22Rv1 (cell line): ENCODE results near the gene KAZN.

Experiments
- H3K27ac ChIP-seq: fragments of 450-650 bp; 2 replicates; pipeline ENCODE4 v1.5.1; 2017
- ZFX ChIP-seq: fragments of 450-650 bp; IDR thresholded peaks from 2 replicates; pipeline ENCODE4 v1.6.1; 2017; ENCODE audit warnings: antibody characterized with exemption, borderline replicate concordance
- TF ChIP-seq, protein P1 (sequence below): fragments of 450-650 bp; IDR thresholded peaks from 2 replicates; pipeline ENCODE4 v1.5.1; 2017; ENCODE audit warnings: mild to moderate bottlenecking

The KAZN gene

DNA sequence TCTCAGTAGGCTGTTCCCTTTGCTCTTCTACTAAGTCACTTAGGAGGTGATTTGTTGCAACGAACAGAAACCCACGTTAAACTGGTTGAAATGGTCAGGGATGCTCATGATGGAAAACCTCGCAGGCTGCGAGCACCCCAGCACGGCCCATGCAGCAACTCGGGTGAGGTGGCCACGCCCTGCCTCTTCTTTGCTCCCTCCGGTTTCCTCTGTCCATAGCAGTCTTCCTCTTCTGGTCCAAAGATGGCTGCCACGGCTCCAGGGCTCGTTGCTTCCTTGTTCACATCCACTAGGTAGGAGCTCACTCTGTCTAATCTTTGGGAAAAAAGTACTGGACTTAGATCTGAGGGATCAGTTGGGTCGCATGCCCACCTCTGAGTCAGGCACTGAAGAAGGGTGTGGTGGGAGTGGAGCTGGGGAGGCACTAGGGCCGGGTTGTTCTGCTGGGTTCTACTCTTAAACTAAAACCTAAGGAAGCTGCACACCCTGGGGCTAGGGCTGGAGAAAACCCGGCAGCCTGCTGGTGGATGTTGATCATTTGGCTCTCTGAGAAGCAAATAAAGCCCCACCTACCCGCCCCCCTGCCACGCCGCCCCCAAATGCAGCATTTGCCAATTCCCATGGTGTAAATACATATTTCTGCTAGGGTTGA is 31.0 kb downstream of the KAZN start:
- TF ChIP-seq, protein P1, sequence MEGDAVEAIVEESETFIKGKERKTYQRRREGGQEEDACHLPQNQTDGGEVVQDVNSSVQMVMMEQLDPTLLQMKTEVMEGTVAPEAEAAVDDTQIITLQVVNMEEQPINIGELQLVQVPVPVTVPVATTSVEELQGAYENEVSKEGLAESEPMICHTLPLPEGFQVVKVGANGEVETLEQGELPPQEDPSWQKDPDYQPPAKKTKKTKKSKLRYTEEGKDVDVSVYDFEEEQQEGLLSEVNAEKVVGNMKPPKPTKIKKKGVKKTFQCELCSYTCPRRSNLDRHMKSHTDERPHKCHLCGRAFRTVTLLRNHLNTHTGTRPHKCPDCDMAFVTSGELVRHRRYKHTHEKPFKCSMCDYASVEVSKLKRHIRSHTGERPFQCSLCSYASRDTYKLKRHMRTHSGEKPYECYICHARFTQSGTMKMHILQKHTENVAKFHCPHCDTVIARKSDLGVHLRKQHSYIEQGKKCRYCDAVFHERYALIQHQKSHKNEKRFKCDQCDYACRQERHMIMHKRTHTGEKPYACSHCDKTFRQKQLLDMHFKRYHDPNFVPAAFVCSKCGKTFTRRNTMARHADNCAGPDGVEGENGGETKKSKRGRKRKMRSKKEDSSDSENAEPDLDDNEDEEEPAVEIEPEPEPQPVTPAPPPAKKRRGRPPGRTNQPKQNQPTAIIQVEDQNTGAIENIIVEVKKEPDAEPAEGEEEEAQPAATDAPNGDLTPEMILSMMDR: no peak
- TF ChIP-seq ZFX: no peak
- no peak overlapping the region for H3K27ac ChIP-seq

DNA sequence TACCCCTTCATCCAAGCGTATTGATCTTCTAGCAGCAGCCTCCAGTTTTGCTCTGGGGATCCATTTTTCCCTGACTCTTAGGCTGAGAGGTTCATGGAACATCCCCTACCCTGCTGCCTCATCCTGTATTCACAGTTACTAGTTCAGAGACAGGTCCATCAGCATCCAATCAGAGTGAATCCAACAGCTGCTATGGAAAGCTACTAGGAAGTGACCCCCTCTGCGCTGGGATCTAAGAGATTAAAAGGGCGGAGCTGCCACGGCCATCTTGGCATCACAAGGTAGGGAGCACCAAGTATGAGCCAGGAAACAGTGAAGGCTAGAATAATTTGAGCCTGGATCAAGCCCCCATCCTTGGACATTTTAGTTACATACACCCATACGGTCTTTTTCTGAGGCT is 32.5 kb downstream of the KAZN start:
- no peak overlapping the region for H3K27ac ChIP-seq
- TF ChIP-seq, protein P1: no peak
- TF ChIP-seq ZFX: no peak

DNA sequence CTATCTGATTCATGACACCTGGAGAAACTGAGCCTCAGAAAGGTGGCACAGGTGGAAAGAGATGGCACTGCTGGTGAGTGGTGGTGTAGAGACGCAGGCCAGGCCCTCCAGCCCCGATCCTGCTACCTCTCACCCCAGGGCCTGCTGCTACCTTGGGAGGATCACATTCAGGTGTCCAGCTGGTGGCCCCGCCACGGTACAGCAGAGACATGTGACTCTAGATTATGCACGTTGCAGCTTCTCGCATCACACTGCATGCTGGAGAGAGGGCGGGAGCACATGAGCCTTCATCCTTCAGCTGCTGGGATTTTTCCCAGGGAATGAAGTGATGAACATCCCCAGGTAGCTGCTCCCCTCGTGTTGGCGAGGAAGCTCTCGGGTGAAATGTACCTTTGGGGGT is 32.9 kb downstream of the KAZN start:
- TF ChIP-seq, protein P1: no peak
- no peak for TF ChIP-seq ZFX
- H3K27ac ChIP-seq: no peak overlapping the region

DNA sequence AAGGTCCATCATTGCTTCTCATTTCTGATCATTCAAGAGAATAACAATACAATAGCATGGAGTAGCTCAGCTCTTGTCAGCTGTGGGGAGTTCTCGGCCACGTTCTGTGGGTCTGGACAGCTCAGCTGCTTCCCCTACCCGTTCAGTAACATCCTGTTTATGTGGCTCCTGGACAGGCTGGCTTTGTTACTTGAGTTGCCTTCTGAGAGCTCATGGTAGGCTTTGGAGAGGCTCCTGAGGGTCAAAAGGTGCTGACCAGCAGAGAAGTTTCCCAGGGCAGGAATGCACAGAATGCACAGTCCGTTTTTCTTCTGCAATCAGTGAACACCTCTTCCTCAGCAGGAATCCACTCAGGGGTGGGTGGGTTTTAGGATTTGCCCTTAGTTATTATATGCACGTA is 36.0 kb downstream of the KAZN start:
- TF ChIP-seq, protein P1: no peak
- TF ChIP-seq ZFX: no peak
- no peak overlapping the region for H3K27ac ChIP-seq

DNA sequence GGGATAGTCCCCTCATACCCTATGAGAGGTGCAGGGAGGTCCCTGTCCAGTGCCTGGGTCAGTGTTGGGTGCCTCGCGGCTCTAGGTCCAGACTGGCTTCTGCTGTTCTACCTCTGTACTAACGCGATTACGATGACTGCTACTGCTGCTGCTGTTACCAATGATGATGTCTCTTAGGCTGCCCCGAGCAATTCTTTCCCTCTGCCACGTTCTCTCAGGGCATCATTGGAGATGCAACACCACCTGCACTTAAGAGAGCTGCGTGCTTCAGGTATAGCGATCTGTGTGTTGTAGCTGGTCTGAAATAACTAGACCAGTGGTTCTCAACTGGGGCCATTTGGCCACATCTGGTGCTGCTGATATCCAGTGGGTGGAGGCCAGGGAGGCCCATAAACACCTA is 36.9 kb downstream of the KAZN start:
- no peak for TF ChIP-seq ZFX
- TF ChIP-seq, protein P1: no peak
- no peak overlapping the region for H3K27ac ChIP-seq

DNA sequence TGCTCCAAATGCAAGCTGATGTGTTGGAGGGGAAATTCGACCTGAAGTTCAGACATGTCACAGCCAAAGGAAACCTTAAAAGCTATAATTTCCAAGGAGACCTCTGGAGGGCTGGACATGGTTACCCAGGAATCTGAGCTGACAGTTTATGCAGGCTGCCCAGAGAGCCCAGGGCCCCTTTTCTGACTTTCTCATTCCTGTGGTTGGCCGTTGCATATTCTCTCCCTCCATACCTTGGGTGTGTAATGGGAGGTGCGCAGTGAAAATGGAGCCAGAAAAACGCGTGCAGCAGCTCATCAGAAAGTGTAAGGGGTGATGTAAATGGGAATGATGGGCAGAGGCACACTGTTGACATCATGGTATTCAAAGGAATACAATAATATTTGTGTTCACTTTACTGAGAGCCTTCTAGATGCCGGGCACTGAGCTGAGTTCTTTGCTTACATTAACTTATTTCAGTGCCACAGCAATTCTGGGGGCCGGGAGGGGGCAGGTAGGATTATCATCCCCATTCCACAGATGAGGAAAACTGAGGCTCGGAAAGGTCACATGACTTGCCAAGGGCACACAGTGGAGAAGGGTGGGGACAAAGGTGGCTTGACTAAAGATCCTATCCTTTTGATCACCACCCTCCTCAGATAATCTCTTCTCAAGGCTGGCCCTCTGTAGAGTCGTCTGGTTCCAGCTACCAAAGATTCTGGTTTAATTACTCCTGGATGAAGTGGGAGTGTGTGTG is 38.6 kb downstream of the KAZN start:
- TF ChIP-seq, protein P1: no peak
- no peak for TF ChIP-seq ZFX
- H3K27ac ChIP-seq: no peak overlapping the region
